Superior temporal gyrus (tissue), 1 donor: ENCODE results near the gene ZFR.

Experiments
- DNase-seq: peaks from one replicate; pipeline ENCODE4 v3.0.0-alpha.2; 2016; ENCODE audit errors: extremely low spot score

The ZFR gene

GRCh38 chr5:32363030-32363429 is 81.5 kb downstream of the ZFR start:
- DNase-seq = no peak

- no peak for DNase-seq
Observed at GRCh38 chr5:32362527-32362926, 82.0 kb downstream of the ZFR start.

- DNase-seq = no peak
Observed at GRCh38 chr5:32360906-32361305, 83.6 kb downstream of the ZFR start.

- no peak for DNase-seq
Observed at GRCh38 chr5:32358611-32359010, 85.9 kb downstream of the ZFR start.

- no peak for DNase-seq
Observed at GRCh38 chr5:32357658-32358057, 86.9 kb downstream of the ZFR start.

- no peak for DNase-seq
Observed at GRCh38 chr5:32355686-32356085, 88.9 kb downstream of the ZFR start.

- no peak for DNase-seq
Observed at GRCh38 chr5:32353420-32353819, 91.1 kb downstream of the ZFR start.

GRCh38 chr5:32352685-32353084 is 91.9 kb downstream of the ZFR start:
- DNase-seq = no peak

GRCh38 chr5:32346869-32347268 is 97.7 kb downstream of the ZFR start:
- DNase-seq = no peak

GRCh38 chr5:32343058-32343672 is 101.4 kb downstream of the ZFR start:
- DNase-seq = no peak

- no peak for DNase-seq
Observed at GRCh38 chr5:32342656-32343055, 101.9 kb downstream of the ZFR start.

GRCh38 chr5:32339878-32340277 is 104.7 kb downstream of the ZFR start:
- DNase-seq = no peak

GRCh38 chr5:32339198-32339597 is 105.3 kb downstream of the ZFR start:
- no peak for DNase-seq

- no peak for DNase-seq
Observed at GRCh38 chr5:32332966-32333365, 111.6 kb downstream of the ZFR start.

- DNase-seq = no peak
Observed at GRCh38 chr5:32332361-32332760, 112.2 kb downstream of the ZFR start.

- no peak for DNase-seq
Observed at GRCh38 chr5:32331935-32332274, 112.6 kb downstream of the ZFR start.

- no peak for DNase-seq
Observed at GRCh38 chr5:32331217-32331934, 113.2 kb downstream of the ZFR start.

- no peak for DNase-seq
Observed at GRCh38 chr5:32330126-32330971, 114.2 kb downstream of the ZFR start.

GRCh38 chr5:32329395-32329834 is 115.1 kb downstream of the ZFR start:
- peak; percentile 78 for DNase-seq

GRCh38 chr5:32326216-32326772 is 118.2 kb downstream of the ZFR start:
- no peak for DNase-seq

GRCh38 chr5:32325616-32326015 is 118.9 kb downstream of the ZFR start:
- no peak for DNase-seq

GRCh38 chr5:32325062-32325461 is 119.5 kb downstream of the ZFR start:
- peak; percentile 55 for DNase-seq
